ENCODE data around the gene TRIM41. TPM values are rescaled to one million over a fixed set of nuclear protein-coding genes. Genes with fewer than 3 reads are reported as not detected.
A peak's percentile ranks its signal among the peaks of the same experiment; 100 is the strongest.

Gene TRIM41
- total RNA-seq, 1 donor: 12.7 TPM

GRCh38 chr5:181189363-181189961 lies 33.6 kb upstream of the TRIM41 start:
- DNase-seq (ENCODE audit: low read depth): peak; percentile 42
- TF ChIP-seq, protein P1, sequence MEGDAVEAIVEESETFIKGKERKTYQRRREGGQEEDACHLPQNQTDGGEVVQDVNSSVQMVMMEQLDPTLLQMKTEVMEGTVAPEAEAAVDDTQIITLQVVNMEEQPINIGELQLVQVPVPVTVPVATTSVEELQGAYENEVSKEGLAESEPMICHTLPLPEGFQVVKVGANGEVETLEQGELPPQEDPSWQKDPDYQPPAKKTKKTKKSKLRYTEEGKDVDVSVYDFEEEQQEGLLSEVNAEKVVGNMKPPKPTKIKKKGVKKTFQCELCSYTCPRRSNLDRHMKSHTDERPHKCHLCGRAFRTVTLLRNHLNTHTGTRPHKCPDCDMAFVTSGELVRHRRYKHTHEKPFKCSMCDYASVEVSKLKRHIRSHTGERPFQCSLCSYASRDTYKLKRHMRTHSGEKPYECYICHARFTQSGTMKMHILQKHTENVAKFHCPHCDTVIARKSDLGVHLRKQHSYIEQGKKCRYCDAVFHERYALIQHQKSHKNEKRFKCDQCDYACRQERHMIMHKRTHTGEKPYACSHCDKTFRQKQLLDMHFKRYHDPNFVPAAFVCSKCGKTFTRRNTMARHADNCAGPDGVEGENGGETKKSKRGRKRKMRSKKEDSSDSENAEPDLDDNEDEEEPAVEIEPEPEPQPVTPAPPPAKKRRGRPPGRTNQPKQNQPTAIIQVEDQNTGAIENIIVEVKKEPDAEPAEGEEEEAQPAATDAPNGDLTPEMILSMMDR (IDR thresholded peaks at IDR 0.05; ENCODE audit: insufficient read depth, low read length): no peak
- H3K4me3 ChIP-seq (ENCODE audit: low read depth, low read length): peak overlapping the region; percentile 91

DNA sequence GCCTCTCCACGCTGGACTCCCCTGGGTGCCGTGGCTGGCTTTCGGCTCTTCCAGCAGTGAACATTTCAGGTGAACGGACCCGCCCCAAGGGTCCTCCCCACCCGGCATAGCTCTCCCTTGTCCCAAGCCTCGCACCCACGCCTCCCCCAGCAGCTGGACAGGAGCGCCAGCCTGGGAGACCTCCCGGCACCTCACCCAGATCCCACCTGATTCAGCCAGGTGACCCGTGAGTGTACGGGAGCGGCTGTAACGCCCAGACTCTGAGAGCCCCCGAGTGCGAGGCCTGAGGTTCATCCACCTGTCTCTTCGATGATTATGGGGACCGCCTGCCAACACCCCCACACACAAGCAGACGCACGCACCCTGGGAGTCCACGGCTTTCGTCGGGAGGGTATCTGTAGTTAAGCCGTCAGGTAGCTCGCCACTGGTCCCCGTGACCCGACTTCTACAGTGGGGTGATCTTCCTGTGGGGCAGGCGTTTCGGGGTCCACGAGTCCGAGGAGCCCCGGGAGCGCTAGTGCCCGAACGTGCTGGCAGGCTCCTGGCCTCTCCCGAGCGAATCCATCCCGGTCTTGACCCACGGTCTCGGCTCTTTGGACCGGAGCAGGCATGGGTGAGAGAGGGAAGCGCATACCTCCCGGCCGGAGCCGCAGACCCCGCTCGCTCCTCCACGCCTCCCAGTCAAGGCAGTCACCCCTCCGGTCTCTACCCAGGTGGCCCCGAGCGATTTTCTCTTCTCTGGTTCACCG lies 32.9 kb upstream of the TRIM41 start:
- no peak for DNase-seq (ENCODE audit: low read depth)
- TF ChIP-seq, protein P1 (IDR thresholded peaks at IDR 0.05; ENCODE audit: insufficient read depth, low read length): no peak
- H3K4me3 ChIP-seq (ENCODE audit: low read depth, low read length): peak overlapping the region; percentile 91

- H3K4me3 ChIP-seq (ENCODE audit: low read depth, low read length): peak overlapping the region; percentile 91
- TF ChIP-seq, protein P1 (IDR thresholded peaks at IDR 0.05; ENCODE audit: insufficient read depth, low read length): no peak
- peak; percentile 39 for DNase-seq (ENCODE audit: low read depth)
Observed at GRCh38 chr5:181190711-181191525, 32.2 kb upstream of the TRIM41 start.

- peak; percentile 95 for DNase-seq (ENCODE audit: low read depth)
- peak overlapping the region; percentile 91 for H3K4me3 ChIP-seq (ENCODE audit: low read depth, low read length)
- TF ChIP-seq, protein P1 (IDR thresholded peaks at IDR 0.05; ENCODE audit: insufficient read depth, low read length): no peak
Observed at GRCh38 chr5:181191526-181192336, 31.4 kb upstream of the TRIM41 start.

GRCh38 chr5:181192337-181193046 lies 30.6 kb upstream of the TRIM41 start:
- TF ChIP-seq, protein P1 (IDR thresholded peaks at IDR 0.05; ENCODE audit: insufficient read depth, low read length): no peak
- peak overlapping the region; percentile 88 for H3K4me3 ChIP-seq (ENCODE audit: low read depth, low read length)
- no peak for DNase-seq (ENCODE audit: low read depth)

All from fibroblast of the aortic adventitia (primary cell).